ENCODE results near the gene ZBTB8OS. TPM values are rescaled to one million over a fixed set of nuclear protein-coding genes. Genes with fewer than 3 reads are reported as not detected.
"Not testable (repeated sequence)": the region's sequence is repeated elsewhere in the genome, so short reads cannot be mapped to it uniquely, and the experiment has no call there.

ZBTB8OS gene
- total RNA-seq, 4 donors from 2014 or later, result 22.1 to 48.1 (median 27.1) TPM

- Histone ChIP-seq H3K4me1 (peaks cover 27 to 40% of the 10 kb centered on the region in 2 donors), H3K4me3 (peak within 1 kb of the TSS; percentile 77 to 90 (median 82)), H3K27me3 (no peaks in the 10 kb centered on the region), H3K9me3 (no peaks in the 10 kb centered on the region), H3K36me3 (peaks cover 0 to 26% of the 10 kb centered on the region in 2 donors), H3K27ac (peak within 1 kb of the TSS; percentile 93 to 100 (median 100))
- peak; percentile 98 for DNase-seq
- TF ChIP-seq CTCF (IDR thresholded peaks at IDR 0.05 in 4 of 5, conservative IDR thresholded peaks at IDR 0.05 in 1 of 5) (peak in 1 of 5 experiments; percentile 16), POLR2A (IDR thresholded peaks at IDR 0.05) (peak; percentile 87 to 94)
- in situ Hi-C loops (cut with MboI; ENCODE audit: low sequenced_read_pairs in 4 of 4) (no loop called here), intact Hi-C loops (cut with DNase I; ENCODE audit: low total_unique reads) (loop anchor here (1.0 to 2.0 kb wide), 5 partner anchors 52 to 256 kb away; partner anchors contain the start of genes BSDC1, S100PBP and YARS1)
- ATAC-seq, result peak; percentile 89 to 93
Observed at GRCh38 chr1:32650752-32651460, 556 bp upstream of the ZBTB8OS start, which contains the start of gene RBBP4. Gene RBBP4, plus strand, starts transcription at chr1:32651208. Its CDS starts 99 bp downstream, at chr1:32651307.

- in situ Hi-C loops (cut with MboI; ENCODE audit: low sequenced_read_pairs in 4 of 4) (no loop called here), intact Hi-C loops (cut with DNase I; ENCODE audit: low total_unique reads) (no loop called here)
- no peak for ATAC-seq
- Histone ChIP-seq H3K4me1 (peaks cover 19 to 34% of the 10 kb centered on the region in 2 donors), H3K27me3 (no peaks in the 10 kb centered on the region), H3K27ac (no peak overlapping the region), H3K9me3 (no peaks in the 10 kb centered on the region), H3K4me3 (no peak overlapping the region), H3K36me3 (peaks cover 0 to 6% of the 10 kb centered on the region in 2 donors)
- no peak for DNase-seq
- TF ChIP-seq CTCF (IDR thresholded peaks at IDR 0.05 in 4 of 5, conservative IDR thresholded peaks at IDR 0.05 in 1 of 5), result no peak
- TF ChIP-seq POLR2A (IDR thresholded peaks at IDR 0.05), result no peak
Observed at GRCh38 chr1:32647308-32648134, 2.8 kb downstream of the ZBTB8OS start.

GRCh38 chr1:32644426-32644825 lies 5.9 kb downstream of the ZBTB8OS start:
- no peaks in the 10 kb centered on the region for H3K9me3 ChIP-seq
- no peak for ATAC-seq
- no peak for DNase-seq

GRCh38 chr1:32642292-32642827 lies 8.0 kb downstream of the ZBTB8OS start:
- ATAC-seq, result not testable (repeated sequence)

More at GRCh38 chr1:32644426-32644825, 5.9 kb downstream of the ZBTB8OS start:
- intact Hi-C loops (cut with DNase I; ENCODE audit: low total_unique reads), result no loop called here
- Histone ChIP-seq H3K4me1 (peaks cover 5 to 23% of the 10 kb centered on the region in 2 donors), H3K27me3 (no peaks in the 10 kb centered on the region), H3K27ac (no peak overlapping the region), H3K36me3 (no peaks in the 10 kb centered on the region), H3K4me3 (no peak overlapping the region)
- no peak for TF ChIP-seq CTCF (IDR thresholded peaks at IDR 0.05 in 4 of 5, conservative IDR thresholded peaks at IDR 0.05 in 1 of 5)
- TF ChIP-seq POLR2A (IDR thresholded peaks at IDR 0.05), result no peak
- in situ Hi-C loops (cut with MboI; ENCODE audit: low sequenced_read_pairs in 4 of 4), result no loop called here

More at GRCh38 chr1:32642292-32642827, 8.0 kb downstream of the ZBTB8OS start:
- H3K36me3 ChIP-seq; intact Hi-C loops (cut with DNase I; ENCODE audit: low total_unique reads); H3K27ac ChIP-seq; H3K27me3 ChIP-seq; H3K4me1 ChIP-seq; H3K9me3 ChIP-seq; H3K4me3 ChIP-seq; DNase-seq; in situ Hi-C loops (cut with MboI; ENCODE audit: low sequenced_read_pairs in 4 of 4): not testable (repeated sequence)
